ENCODE results near the gene DMXL1. TPM values are rescaled to one million over a fixed set of nuclear protein-coding genes. Genes with fewer than 3 reads are reported as not detected.

DMXL1 gene
- total RNA-seq, 4 donors from 2014 or later: 78.8 to 181 (median 90.3) TPM

DNA sequence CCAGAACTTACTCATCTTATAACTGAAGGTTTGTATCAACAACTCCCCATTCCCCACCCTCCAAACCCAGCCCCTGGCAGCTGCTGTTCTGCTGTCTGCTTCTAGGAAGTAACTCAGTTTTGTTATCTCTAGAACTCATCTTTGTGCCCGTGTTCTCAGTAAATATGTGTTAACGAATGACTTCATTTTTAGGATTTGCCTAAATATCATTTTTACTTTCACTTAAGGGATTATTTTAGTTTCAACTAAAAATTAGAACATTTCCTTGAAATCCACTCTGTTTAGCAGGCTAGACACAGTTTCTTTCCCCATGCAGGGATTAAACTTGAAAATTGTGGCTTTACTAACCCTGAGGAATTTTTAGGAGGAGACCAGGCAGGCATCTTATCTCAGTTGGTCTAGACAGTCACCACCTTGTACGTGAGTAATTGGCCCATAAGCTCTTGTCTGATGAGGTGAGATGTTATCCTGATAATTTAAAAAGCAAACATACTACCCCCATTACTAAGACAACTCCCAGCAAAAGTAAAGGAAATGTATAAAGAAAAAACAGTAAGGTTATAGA lies 216.7 kb downstream of the DMXL1 start:
- H3K36me3 ChIP-seq: no peaks in the 10 kb centered on the region
- H3K4me1 ChIP-seq: peaks cover 0 to 30% (median 9%) of the 10 kb centered on the region in 4 donors
- no peak for TF ChIP-seq POLR2A (IDR thresholded peaks at IDR 0.05)
- no peaks in the 10 kb centered on the region for H3K9me3 ChIP-seq
- peak overlapping the region; percentile 4 to 67 (median 30) for H3K27ac ChIP-seq
- peak in 1 of 3 donors; percentile 48 for DNase-seq
- H3K27me3 ChIP-seq: no peaks in the 10 kb centered on the region
- peak overlapping the region in 1 of 4 donors; percentile 9 for H3K4me3 ChIP-seq

DNA sequence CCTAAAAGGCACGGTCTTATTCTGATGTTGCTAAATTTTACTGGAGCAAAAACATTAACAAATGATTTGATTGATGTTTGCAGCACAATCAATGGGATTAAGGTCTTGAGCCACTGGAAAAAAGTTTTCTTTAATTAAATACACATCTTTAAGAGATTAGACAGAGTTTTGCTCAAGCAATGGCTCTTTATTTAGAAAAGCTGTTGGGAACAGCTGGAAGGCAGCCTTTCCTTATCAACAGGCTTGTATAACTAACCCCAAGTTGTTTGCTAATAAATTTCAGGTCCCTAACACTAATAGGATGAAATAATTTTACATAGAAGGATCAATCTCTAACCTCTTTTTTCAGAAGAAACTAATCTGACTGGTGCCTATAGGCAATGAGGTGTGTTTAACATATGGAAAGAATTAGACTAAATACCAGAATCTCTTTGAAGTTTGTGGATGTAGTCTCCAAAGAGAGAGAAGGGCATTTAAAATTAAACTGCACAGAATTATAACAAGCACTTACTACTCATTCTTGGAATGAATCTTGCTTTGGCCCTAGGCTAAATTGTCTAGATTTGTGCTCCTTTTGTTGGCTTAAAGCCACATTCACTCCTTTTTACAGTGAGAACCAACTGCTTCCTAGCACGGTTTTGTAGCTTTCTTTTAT lies 217.6 kb downstream of the DMXL1 start:
- Histone ChIP-seq H3K36me3 (no peaks in the 10 kb centered on the region), H3K27ac (peak overlapping the region in 2 of 4 donors; percentile 4 to 67), H3K4me3 (no peak overlapping the region), H3K9me3 (no peaks in the 10 kb centered on the region), H3K27me3 (no peaks in the 10 kb centered on the region), H3K4me1 (peaks cover 0 to 22% (median 9%) of the 10 kb centered on the region in 4 donors)
- TF ChIP-seq, protein P1, sequence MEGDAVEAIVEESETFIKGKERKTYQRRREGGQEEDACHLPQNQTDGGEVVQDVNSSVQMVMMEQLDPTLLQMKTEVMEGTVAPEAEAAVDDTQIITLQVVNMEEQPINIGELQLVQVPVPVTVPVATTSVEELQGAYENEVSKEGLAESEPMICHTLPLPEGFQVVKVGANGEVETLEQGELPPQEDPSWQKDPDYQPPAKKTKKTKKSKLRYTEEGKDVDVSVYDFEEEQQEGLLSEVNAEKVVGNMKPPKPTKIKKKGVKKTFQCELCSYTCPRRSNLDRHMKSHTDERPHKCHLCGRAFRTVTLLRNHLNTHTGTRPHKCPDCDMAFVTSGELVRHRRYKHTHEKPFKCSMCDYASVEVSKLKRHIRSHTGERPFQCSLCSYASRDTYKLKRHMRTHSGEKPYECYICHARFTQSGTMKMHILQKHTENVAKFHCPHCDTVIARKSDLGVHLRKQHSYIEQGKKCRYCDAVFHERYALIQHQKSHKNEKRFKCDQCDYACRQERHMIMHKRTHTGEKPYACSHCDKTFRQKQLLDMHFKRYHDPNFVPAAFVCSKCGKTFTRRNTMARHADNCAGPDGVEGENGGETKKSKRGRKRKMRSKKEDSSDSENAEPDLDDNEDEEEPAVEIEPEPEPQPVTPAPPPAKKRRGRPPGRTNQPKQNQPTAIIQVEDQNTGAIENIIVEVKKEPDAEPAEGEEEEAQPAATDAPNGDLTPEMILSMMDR (IDR thresholded peaks at IDR 0.05): no peak
- no peak for TF ChIP-seq POLR2A (IDR thresholded peaks at IDR 0.05)
- DNase-seq: no peak

DNA sequence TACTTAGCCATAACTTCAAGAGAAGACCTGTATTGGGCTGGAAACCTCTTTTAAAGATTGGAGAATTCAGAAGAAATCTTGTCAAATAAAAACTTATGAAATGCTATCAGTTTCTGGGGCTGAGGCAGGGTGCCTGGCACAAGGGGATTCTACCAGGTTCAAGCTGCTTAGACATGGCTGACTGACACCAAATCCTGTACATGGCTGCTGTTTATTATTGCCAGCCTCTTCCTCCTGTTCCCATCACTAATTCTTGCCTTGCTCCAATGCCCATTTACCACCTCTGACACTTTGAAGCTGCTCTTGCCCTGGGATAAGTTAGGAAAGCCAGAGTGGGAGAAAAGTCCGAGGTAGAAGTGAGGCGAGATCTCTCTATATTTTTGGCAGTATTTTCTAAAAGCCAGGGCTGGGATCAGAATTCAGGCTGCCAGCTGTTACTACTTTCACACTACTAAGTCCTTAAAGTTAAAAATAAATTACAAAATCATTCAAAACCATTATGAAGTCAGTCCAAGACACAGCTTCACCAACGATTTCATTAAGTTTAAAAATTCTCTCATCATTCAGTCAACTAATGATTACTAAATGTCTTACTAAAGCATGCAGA lies 218.7 kb downstream of the DMXL1 start:
- Histone ChIP-seq H3K27ac (peak overlapping the region in 3 of 4 donors; percentile 0 to 67 (median 2)), H3K4me3 (no peak overlapping the region), H3K9me3 (no peaks in the 10 kb centered on the region), H3K4me1 (peaks cover 0 to 18% (median 9%) of the 10 kb centered on the region in 4 donors), H3K36me3 (no peaks in the 10 kb centered on the region), H3K27me3 (no peaks in the 10 kb centered on the region)
- TF ChIP-seq, protein P1 (IDR thresholded peaks at IDR 0.05): no peak
- TF ChIP-seq POLR2A (IDR thresholded peaks at IDR 0.05): no peak
- no peak for DNase-seq

DNA sequence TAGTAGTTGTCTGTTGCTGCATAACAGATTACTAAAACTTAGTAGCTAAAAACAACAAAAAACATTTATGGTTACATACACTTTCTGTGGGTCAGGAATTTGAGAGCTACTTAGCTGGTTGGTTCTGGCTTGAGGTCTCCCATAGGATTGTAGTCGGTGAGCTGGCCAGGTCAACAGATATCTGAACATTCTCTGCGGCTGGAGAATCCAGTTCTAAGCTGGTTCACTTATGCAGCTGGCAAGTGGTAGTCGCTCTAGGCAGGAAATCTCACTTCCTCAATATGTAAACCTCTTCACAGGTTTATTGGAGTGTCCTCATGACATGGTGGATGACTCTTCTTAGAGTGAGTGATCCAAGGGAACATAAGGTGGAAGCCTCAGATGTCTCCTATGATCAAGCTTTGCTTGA lies 219.3 kb downstream of the DMXL1 start:
- Histone ChIP-seq H3K4me1 (peaks cover 0 to 15% (median 9%) of the 10 kb centered on the region in 4 donors), H3K4me3 (peak overlapping the region in 1 of 4 donors; percentile 16), H3K9me3 (no peaks in the 10 kb centered on the region), H3K27me3 (no peaks in the 10 kb centered on the region), H3K36me3 (no peaks in the 10 kb centered on the region), H3K27ac (peak overlapping the region in 2 of 4 donors; percentile 0 to 67)
- DNase-seq: peak in 1 of 3 donors; percentile 70
- TF ChIP-seq, protein P1 (IDR thresholded peaks at IDR 0.05): no peak
- no peak for TF ChIP-seq POLR2A (IDR thresholded peaks at IDR 0.05)

DNA sequence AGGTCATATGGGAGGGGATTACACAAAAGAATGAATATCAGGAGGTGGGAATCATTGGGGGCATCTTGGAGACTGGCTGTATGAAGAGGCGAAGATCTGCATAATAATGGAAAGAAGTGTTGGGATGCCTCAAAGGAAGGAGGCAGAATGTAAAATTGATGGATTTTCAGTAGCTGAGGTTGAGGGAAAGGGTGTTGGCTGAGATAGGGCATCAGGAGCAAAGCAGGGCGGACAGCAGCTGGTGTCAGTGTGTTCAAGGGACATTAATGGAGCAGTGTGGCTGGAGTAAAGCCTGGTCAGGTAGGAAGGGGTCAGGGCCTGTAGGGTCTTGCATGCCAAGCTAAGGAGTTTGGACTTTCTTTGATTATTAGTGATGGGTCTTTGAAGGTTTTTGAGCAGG lies 219.7 kb downstream of the DMXL1 start:
- no peak overlapping the region for H3K4me3 ChIP-seq
- DNase-seq: no peak
- H3K9me3 ChIP-seq: no peaks in the 10 kb centered on the region
- peaks cover 0 to 15% (median 9%) of the 10 kb centered on the region in 4 donors for H3K4me1 ChIP-seq
- no peaks in the 10 kb centered on the region for H3K27me3 ChIP-seq
- H3K36me3 ChIP-seq: no peaks in the 10 kb centered on the region
- no peak for TF ChIP-seq POLR2A (IDR thresholded peaks at IDR 0.05)
- TF ChIP-seq, protein P1 (IDR thresholded peaks at IDR 0.05): no peak
- peak overlapping the region in 1 of 4 donors; percentile 67 for H3K27ac ChIP-seq

DNA sequence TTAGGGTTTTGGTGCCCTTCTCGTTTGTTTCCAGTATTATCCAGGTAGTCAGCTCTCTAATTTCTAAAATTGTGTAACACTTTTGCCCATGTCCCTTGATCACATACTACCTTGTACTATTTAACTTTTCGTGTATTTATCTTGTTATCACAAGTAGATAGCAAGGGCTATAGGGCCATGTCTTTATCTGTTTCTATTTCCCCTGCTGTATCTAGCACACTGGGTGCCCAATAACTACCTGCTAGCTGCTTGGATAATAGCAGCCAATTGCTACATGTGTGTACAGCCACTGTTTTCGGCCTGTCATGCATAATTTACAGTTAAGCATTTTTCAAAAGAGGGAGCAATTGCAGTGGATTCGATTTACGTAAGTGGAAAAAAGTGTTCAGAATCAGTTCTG lies 220.2 kb downstream of the DMXL1 start:
- H3K27ac ChIP-seq: peak overlapping the region in 1 of 4 donors; percentile 67
- H3K9me3 ChIP-seq: no peaks in the 10 kb centered on the region
- TF ChIP-seq POLR2A (IDR thresholded peaks at IDR 0.05): no peak
- TF ChIP-seq, protein P1 (IDR thresholded peaks at IDR 0.05): no peak
- no peak for DNase-seq
- no peak overlapping the region for H3K4me3 ChIP-seq
- peaks cover 0 to 15% (median 9%) of the 10 kb centered on the region in 4 donors for H3K4me1 ChIP-seq
- no peaks in the 10 kb centered on the region for H3K27me3 ChIP-seq
- no peaks in the 10 kb centered on the region for H3K36me3 ChIP-seq

Data from Peyer's patch (tissue), 4 donors.